SK-N-SH treated with all-trans-retinoic acid at 6 μM for 48 hours (cell line): Measurements from ENCODE around the gene BCKDHB.
"Not testable (repeated sequence)": the region's sequence is repeated elsewhere in the genome, so short reads cannot be mapped to it uniquely, and the experiment has no call there.

Experiments
- CSRNP3 ChIP-seq: fragments of 250-450 bp; sonication (Bioruptor Pico); IDR thresholded peaks from 2 replicates; pipeline ENCODE4 v1.5.1; 2021; ENCODE audit warnings: mild to moderate bottlenecking, moderate library complexity
- PATZ1 ChIP-seq: fragments of 250-450 bp; sonication (Bioruptor Pico); IDR thresholded peaks from 2 replicates; pipeline ENCODE4 v1.8.0; 2020; ENCODE audit warnings: mild to moderate bottlenecking, moderate library complexity, borderline replicate concordance
- ZFP30 ChIP-seq: fragments of 450-650 bp; formaldehyde crosslinking; IDR thresholded peaks from 2 replicates; pipeline ENCODE4 v1.5.0; 2022; ENCODE audit warnings: mild to moderate bottlenecking, moderate library complexity
- ZNF565 ChIP-seq: fragments of 450-650 bp; formaldehyde crosslinking; conservative IDR thresholded peaks from 2 replicates; pipeline ENCODE4 v1.5.0; 2020; ENCODE audit warnings: low read depth, mild to moderate bottlenecking, moderate library complexity
- ZNF70 ChIP-seq: fragments of 450-650 bp; formaldehyde crosslinking; IDR thresholded peaks from 2 replicates; pipeline ENCODE4 v1.5.0; 2020; ENCODE audit warnings: mild to moderate bottlenecking, moderate library complexity

GRCh38 chr6:80070431-80070830 is 36.0 kb upstream of the BCKDHB start:
- not testable (repeated sequence) for TF ChIP-seq ZFP30; CSRNP3; ZNF565 (CRISPR knock-in tag); ZNF70 (CRISPR knock-in tag); PATZ1 (CRISPR knock-in tag)
